Stomach (tissue), 9 donors: ENCODE data around the gene TNFRSF14. TPM values are rescaled to one million over a fixed set of nuclear protein-coding genes. Genes with fewer than 3 reads are reported as not detected.

Experiments used
- DNase-seq, 2 donors: peaks; one replicate each; pipeline versions ENCODE4 v3.0.0 to v3.0.0-alpha.2; 2013 to 2019
- H3K27ac ChIP-seq, 5 donors: fragments of 200-600 bp in 4 of 5; sonication (generic) in 4 of 5; one replicate each; pipeline ENCODE4 v1.5.1; 2013 to 2019; ENCODE audit warnings: mild to moderate bottlenecking in 1 of 5, moderate library complexity in 1 of 5
- H3K27me3 ChIP-seq, 3 donors: fragments of 200-600 bp; sonication (generic); one replicate each; pipeline ENCODE4 v1.5.1; 2017 to 2019; ENCODE audit warnings: mixed run types in 1 of 3
- H3K36me3 ChIP-seq, 4 donors: fragments of 200-600 bp; sonication (generic); 1 replicate in 3 of 4; 2 replicates in 1 of 4; pipeline ENCODE4 v1.5.1; 2016 to 2019
- H3K4me1 ChIP-seq, 4 donors: fragments of 200-600 bp; sonication (generic); one replicate each; pipeline ENCODE4 v1.5.1; 2016 to 2019
- H3K4me3 ChIP-seq, 4 donors: fragments of 200-600 bp; sonication (generic) in 3 of 4; one replicate each; pipeline ENCODE4 v1.5.1; 2016 to 2019; ENCODE audit warnings: mild to moderate bottlenecking in 1 of 4
- H3K9me3 ChIP-seq, 4 donors: fragments of 200-600 bp; sonication (generic); one replicate each; pipeline ENCODE4 v1.5.1; 2016 to 2019
- CTCF ChIP-seq, 7 experiments: fragments of 450-650 bp in 4 of 7; fragments of 200-600 bp in 3 of 7; sonication (generic) in 3 of 7; IDR thresholded peaks; one replicate each; pipeline ENCODE4 v1.5.1; 2016 to 2019; ENCODE audit warnings: antibody characterized with exemption in 7 of 7, control low read depth in 2 of 7, mild to moderate bottlenecking in 1 of 7
- EP300 ChIP-seq: sonication (generic); formaldehyde crosslinking; IDR thresholded peaks from one replicate; pipeline ENCODE4 v1.6.1; 2017; ENCODE audit warnings: antibody characterized with exemption
- POLR2A ChIP-seq, 4 donors: fragments of 450-650 bp; IDR thresholded peaks; one replicate each; pipeline ENCODE4 v1.6.1; 2016; ENCODE audit warnings: antibody characterized with exemption in 4 of 4, control low read depth in 2 of 4, mild to moderate bottlenecking in 1 of 4, moderate library complexity in 1 of 4
- POLR2AphosphoS5 ChIP-seq, 3 donors: sonication (generic); formaldehyde crosslinking; IDR thresholded peaks; one replicate each; pipeline ENCODE4 v1.6.1; 2016; ENCODE audit warnings: antibody characterized with exemption in 3 of 3
- WGBS, 5 donors: extraction: QIAGEN DNeasy Blood & Tissue Kit in 3 of 5; methylation state at CpG; one replicate each; pipeline versions ENCODE4 v1.1.5 to v1.1.7; 2013 to 2018; 5-methylcytosine and 5-hydroxymethylcytosine counted together
- intact Hi-C: fragments of 100-400 bp; cut with DNase I; formaldehyde crosslinking; loops from one replicate; pipeline ENCODE4 v1.15.1; 2023; ENCODE audit warnings: low total_unique reads
- polyA plus RNA-seq, 3 donors: library from polyadenylated mRNA; stranded (reverse); fragments of 200-250 nt; gene quantifications; one replicate each; pipeline ENCODE4 v1.2.3, GENCODE V29; 2013
- total RNA-seq, 5 donors: library from RNA; depleted of rRNA; stranded (reverse); fragments of >200 nt; gene quantifications; one replicate each; pipeline versions ENCODE4 v1.1.0 to v1.2.3, GENCODE V29; 2014 to 2016
- donor health status: healthy with polysubstance abuse.
- donor health status: Bipolar disorder and iron deficiency.
- donor health status: healthy.

TNFRSF14 gene
- total and polyA plus RNA-seq, 8 donors = 33.2 to 413 (median 103) TPM

GRCh38 chr1:2519729-2520128 lies 36.4 kb upstream of the TNFRSF14 start:
- Histone ChIP-seq H3K27me3 (no peaks in the 10 kb centered on the region), H3K36me3 (peaks cover 67 to 76% (median 73%) of the 10 kb centered on the region in 4 donors), H3K9me3 (no peaks in the 10 kb centered on the region), H3K4me3 (no peak overlapping the region), H3K4me1 (peaks cover 13 to 26% (median 19%) of the 10 kb centered on the region in 4 donors), H3K27ac (no peak overlapping the region)
- intact Hi-C loops = no loop called here
- DNase-seq = no peak
- 94 to 96% (median 94%) methylated on average over 25 to 30 of the region's 30 CpGs for WGBS, 5 donors
- no peak for TF ChIP-seq POLR2AphosphoS5 (IDR thresholded peaks at IDR 0.05)
- TF ChIP-seq POLR2A (IDR thresholded peaks at IDR 0.05) = no peak
- no peak for TF ChIP-seq EP300
- no peak for TF ChIP-seq CTCF (IDR thresholded peaks at IDR 0.05)

- intact Hi-C loops = no loop called here
- no peak for TF ChIP-seq EP300
- no peak for TF ChIP-seq CTCF (IDR thresholded peaks at IDR 0.05)
- no peak for TF ChIP-seq POLR2A (IDR thresholded peaks at IDR 0.05)
- TF ChIP-seq POLR2AphosphoS5 (IDR thresholded peaks at IDR 0.05) = no peak
- no peak overlapping the region for H3K4me3 ChIP-seq
- H3K27ac ChIP-seq = no peak overlapping the region
- 94 to 98% (median 96%) methylated on average over 13 to 20 of the region's 20 CpGs for WGBS, 5 donors
- peaks cover 18 to 31% (median 24%) of the 10 kb centered on the region in 4 donors for H3K4me1 ChIP-seq
- H3K27me3 ChIP-seq = no peaks in the 10 kb centered on the region
- peaks cover 64 to 71% (median 68%) of the 10 kb centered on the region in 4 donors for H3K36me3 ChIP-seq
- DNase-seq = no peak
- H3K9me3 ChIP-seq = no peaks in the 10 kb centered on the region
Observed at GRCh38 chr1:2520206-2520605, 36.0 kb upstream of the TNFRSF14 start.

- DNase-seq = no peak
- 85 to 95% (median 94%) methylated on average over 8 to 21 of the region's 21 CpGs for WGBS, 5 donors
- intact Hi-C loops = no loop called here
- Histone ChIP-seq H3K4me3 (no peak overlapping the region), H3K27ac (no peak overlapping the region), H3K9me3 (no peaks in the 10 kb centered on the region), H3K36me3 (peaks cover 59 to 65% (median 62%) of the 10 kb centered on the region in 4 donors), H3K4me1 (peaks cover 22 to 37% (median 30%) of the 10 kb centered on the region in 4 donors), H3K27me3 (no peaks in the 10 kb centered on the region)
- TF ChIP-seq CTCF (IDR thresholded peaks at IDR 0.05) = no peak
- no peak for TF ChIP-seq POLR2A (IDR thresholded peaks at IDR 0.05)
- no peak for TF ChIP-seq EP300
Observed at GRCh38 chr1:2520806-2521205, 35.4 kb upstream of the TNFRSF14 start.

GRCh38 chr1:2522230-2522629 lies 33.9 kb upstream of the TNFRSF14 start:
- peaks cover 46 to 51% (median 48%) of the 10 kb centered on the region in 4 donors for H3K36me3 ChIP-seq

More at GRCh38 chr1:2522230-2522629, 33.9 kb upstream of the TNFRSF14 start:
- H3K9me3 ChIP-seq = no peaks in the 10 kb centered on the region
- H3K4me1 ChIP-seq = peaks cover 29 to 44% (median 39%) of the 10 kb centered on the region in 4 donors
- no peak overlapping the region for H3K27ac ChIP-seq
- intact Hi-C loops = no loop called here
- DNase-seq = no peak
- TF ChIP-seq POLR2AphosphoS5 (IDR thresholded peaks at IDR 0.05) (no peak), POLR2A (IDR thresholded peaks at IDR 0.05) (no peak), EP300 (no peak), CTCF (IDR thresholded peaks at IDR 0.05) (no peak)
- WGBS, 5 donors = 89 to 93% (median 90%) methylated on average over 7 of the region's 7 CpGs
- H3K4me3 ChIP-seq = no peak overlapping the region
- peaks cover 0 to 3% (median 0%) of the 10 kb centered on the region in 3 donors for H3K27me3 ChIP-seq
